T-helper 1 cell treated with Interleukin-12 subunit alpha and Interleukin-12 subunit beta and Interleukin-4 antibody, amounts not matched to agents 30 μg/mL and 1 μg/mL, for 36 hours (primary cell): ENCODE data around the gene CFAP61.
"Not testable (repeated sequence)": the region's sequence is repeated elsewhere in the genome, so short reads cannot be mapped to it uniquely, and the experiment has no call there.

ENCODE experiments used
- H3K27ac Mint-ChIP-seq: one replicate; pipeline ENCODE4 v1.8.0; 2021; ENCODE audit warnings: mild to moderate bottlenecking, mixed read lengths
- H3K27me3 Mint-ChIP-seq: one replicate; pipeline ENCODE4 v1.8.0; 2021; ENCODE audit warnings: low read depth, mixed read lengths
- H3K36me3 Mint-ChIP-seq: one replicate; pipeline ENCODE4 v1.8.0; 2021; ENCODE audit warnings: low read depth, mixed read lengths
- H3K4me1 Mint-ChIP-seq: one replicate; pipeline ENCODE4 v1.8.0; 2021; ENCODE audit warnings: low read depth, mixed read lengths
- H3K4me3 Mint-ChIP-seq: one replicate; pipeline ENCODE4 v1.8.0; 2021; ENCODE audit warnings: mild to moderate bottlenecking, moderate library complexity, mixed read lengths
- H3K9me3 Mint-ChIP-seq: one replicate; pipeline ENCODE4 v1.8.0; 2021; ENCODE audit warnings: mixed read lengths

The CFAP61 gene

DNA sequence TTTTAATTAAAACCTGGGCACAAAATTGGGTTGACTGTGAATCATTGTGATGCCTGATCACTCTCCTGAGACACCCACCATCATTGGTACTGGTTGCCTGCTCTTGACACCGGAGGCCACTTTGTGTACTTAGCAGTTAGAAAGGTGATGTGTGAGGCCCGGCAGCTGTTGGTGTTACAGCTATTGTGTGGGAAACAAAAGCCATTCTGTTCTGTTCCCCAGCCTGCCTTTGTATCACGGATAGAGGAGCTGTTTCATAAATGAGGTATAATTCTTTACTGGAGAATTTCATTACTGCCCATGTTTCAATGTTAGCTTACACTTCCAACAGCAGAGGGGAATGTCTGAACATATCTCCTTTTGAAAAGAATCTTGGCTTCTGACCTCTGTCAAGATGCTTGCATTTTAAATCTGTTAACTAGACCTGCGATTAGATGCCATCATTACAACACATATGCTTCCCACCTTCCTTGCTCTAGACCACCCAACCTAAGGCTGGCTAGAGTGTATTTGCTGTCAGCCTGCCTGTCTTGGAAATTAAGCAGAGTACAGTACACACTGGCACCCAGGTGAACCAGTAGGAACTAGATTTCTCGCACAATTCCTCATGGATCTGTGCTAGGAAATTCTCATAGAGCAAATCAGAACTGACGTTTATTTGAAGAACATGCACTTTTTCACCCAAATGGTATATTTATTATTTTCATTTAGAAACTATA, 173.2 kb downstream of the CFAP61 start:
- no peaks in the 10 kb centered on the region for H3K36me3 Mint-ChIP-seq
- H3K4me3 Mint-ChIP-seq: no peak overlapping the region
- no peaks in the 10 kb centered on the region for H3K9me3 Mint-ChIP-seq
- no peak overlapping the region for H3K27ac Mint-ChIP-seq
- H3K4me1 Mint-ChIP-seq: no peaks in the 10 kb centered on the region
- H3K27me3 Mint-ChIP-seq: no peaks in the 10 kb centered on the region

DNA sequence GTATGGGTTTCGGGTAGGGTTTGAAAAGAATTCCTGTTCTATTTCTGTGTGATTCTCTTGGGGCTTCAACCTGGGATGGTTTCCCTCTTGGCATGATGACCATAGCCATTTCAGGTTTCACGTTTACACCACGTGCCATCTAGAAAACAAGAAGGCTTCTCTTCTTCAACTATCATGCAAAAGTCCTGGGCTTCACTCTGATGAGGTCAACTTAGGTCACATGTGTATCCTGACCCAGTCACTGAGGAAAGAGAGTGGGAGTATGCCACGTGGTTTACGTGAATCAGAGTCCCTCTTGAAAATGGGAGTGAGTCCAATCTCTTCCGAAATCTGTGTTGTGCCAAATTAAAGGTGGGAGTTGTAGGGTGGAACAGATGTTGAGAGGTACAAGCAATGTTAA, 174.2 kb downstream of the CFAP61 start:
- no peaks in the 10 kb centered on the region for H3K36me3 Mint-ChIP-seq
- no peak overlapping the region for H3K4me3 Mint-ChIP-seq
- no peaks in the 10 kb centered on the region for H3K4me1 Mint-ChIP-seq
- no peaks in the 10 kb centered on the region for H3K9me3 Mint-ChIP-seq
- no peaks in the 10 kb centered on the region for H3K27me3 Mint-ChIP-seq
- H3K27ac Mint-ChIP-seq: no peak overlapping the region

DNA sequence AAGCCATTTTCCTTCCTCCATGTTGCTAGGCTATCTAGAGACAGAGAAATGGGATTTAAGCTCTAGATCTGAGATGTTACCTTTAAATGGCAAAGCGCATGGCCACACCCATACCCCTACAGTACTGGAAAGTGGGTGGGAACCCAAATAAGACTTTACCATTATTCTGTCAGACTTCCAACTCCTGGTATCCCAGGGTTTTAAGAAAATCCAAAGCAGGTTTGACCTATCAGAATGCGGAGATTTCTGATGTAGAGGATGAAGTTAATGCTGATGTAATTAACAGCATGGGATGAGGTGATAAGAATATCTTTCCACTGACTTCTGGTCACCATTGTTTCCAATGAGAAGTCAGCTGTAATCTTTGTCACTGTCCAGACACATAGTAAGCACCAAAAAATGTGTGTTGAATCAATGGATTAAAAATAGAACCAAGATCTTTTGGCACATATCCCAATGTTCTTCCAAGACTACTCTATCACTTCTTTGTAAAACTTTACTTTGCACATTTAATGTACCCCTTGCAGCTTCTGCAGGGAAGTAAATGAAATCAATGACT, 174.8 kb downstream of the CFAP61 start:
- no peaks in the 10 kb centered on the region for H3K9me3 Mint-ChIP-seq
- H3K27me3 Mint-ChIP-seq: no peaks in the 10 kb centered on the region
- H3K4me3 Mint-ChIP-seq: no peak overlapping the region
- no peaks in the 10 kb centered on the region for H3K36me3 Mint-ChIP-seq
- no peak overlapping the region for H3K27ac Mint-ChIP-seq
- no peaks in the 10 kb centered on the region for H3K4me1 Mint-ChIP-seq

DNA sequence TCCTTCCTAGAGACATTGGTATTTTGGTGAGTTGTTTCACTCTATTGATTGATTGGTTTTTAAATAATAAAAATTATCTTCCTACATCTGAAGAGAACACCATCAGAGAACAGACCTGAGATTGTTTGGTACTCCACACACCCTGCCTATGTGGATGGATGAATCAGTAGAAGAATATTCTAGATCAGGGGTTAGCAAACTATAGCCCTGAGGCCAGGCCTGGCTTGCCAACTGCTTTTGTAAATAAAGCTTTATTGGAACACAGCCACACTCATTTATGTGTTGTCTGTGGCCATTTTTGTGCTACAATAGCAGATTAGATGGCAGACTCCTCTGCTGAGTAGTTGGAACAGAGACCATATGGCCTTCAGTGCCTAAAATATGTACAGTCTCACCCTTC, 176.0 kb downstream of the CFAP61 start:
- Mint-ChIP-seq H3K9me3 (no peaks in the 10 kb centered on the region), H3K4me3 (no peak overlapping the region), H3K36me3 (no peaks in the 10 kb centered on the region), H3K27me3 (no peaks in the 10 kb centered on the region), H3K4me1 (no peaks in the 10 kb centered on the region), H3K27ac (no peak overlapping the region)

DNA sequence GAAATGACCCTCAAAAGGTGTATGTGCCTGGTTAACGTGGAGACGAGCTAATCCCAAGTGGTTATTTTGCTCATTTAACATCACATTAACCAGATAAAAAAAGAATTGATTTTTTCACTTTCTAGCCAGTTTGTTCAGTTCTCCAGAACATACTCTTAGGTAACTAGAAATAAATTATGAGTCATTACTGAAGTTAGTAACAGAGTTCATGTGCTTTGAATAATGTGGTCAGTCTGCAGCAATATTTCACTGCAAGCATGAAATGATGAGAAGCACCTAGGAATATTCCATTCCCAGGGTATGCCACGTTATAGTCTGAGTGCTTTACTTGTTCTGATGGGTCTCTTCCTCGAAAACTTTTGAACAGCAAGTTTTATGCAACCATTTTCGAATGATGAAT, 177.3 kb downstream of the CFAP61 start:
- Mint-ChIP-seq H3K9me3 (no peaks in the 10 kb centered on the region), H3K4me1 (no peaks in the 10 kb centered on the region), H3K36me3 (no peaks in the 10 kb centered on the region), H3K27me3 (no peaks in the 10 kb centered on the region), H3K27ac (no peak overlapping the region), H3K4me3 (no peak overlapping the region)

DNA sequence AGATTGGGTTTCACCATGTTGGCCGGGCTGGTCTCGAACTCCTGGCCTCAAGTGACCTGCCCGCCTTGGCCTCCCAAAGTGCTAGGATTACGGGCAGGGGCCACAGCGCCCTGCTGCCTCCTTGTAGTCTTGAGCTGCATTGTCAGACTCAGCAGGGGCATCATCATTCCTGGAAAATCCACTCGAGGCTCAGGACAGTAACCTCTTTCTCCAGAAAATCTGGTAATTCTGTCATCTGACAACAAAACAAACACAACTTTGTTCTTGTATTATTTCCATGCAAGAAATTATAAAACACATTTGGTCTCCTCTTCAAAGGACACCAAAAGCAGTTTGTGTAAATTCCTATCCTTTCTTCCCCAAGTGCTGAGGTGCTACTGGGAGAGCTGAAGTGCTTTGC, 178.4 kb downstream of the CFAP61 start:
- Mint-ChIP-seq H3K36me3 (no peaks in the 10 kb centered on the region), H3K27ac (no peak overlapping the region), H3K27me3 (no peaks in the 10 kb centered on the region), H3K4me3 (no peak overlapping the region), H3K4me1 (no peaks in the 10 kb centered on the region), H3K9me3 (no peaks in the 10 kb centered on the region)

DNA sequence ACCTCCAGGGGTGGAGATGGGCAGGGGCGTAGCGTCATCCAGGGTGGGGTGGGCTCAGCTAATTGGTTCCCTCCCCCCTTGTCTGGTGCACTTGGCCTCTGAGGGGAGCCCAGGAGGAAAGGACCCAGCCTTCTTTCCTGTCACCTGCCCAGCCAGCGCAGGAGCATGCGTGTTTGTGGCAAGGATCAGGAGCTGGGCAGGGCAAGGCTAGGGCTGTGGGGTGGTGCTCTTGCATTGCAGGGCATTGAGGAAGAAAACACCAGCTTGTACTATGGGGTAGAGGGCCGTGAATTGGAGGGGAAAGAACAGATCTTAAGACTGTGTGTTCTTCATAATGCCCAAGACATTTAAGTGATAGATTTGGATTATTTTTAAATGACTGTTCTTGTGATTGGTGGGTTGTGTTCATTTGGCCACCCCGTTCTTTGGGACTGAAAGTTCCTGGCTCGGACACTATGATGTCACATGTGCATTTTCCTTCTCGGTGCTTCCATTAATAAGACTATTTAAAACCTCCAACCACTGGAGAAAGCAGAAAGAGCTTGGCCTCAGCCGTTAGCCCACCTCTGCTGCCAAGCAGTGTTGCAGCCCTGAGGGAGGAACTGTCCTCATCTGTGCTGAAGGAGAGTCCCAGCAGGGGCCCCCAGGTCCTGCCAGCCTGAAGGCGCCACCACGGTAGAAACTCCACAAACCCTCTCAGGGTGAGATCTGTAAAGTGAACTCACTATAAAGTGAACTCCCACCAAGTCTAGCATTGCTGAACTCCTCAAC, 179.4 kb downstream of the CFAP61 start:
- no peaks in the 10 kb centered on the region for H3K4me1 Mint-ChIP-seq
- H3K9me3 Mint-ChIP-seq: no peaks in the 10 kb centered on the region
- H3K4me3 Mint-ChIP-seq: no peak overlapping the region
- no peaks in the 10 kb centered on the region for H3K27me3 Mint-ChIP-seq
- H3K36me3 Mint-ChIP-seq: no peaks in the 10 kb centered on the region
- no peak overlapping the region for H3K27ac Mint-ChIP-seq

DNA sequence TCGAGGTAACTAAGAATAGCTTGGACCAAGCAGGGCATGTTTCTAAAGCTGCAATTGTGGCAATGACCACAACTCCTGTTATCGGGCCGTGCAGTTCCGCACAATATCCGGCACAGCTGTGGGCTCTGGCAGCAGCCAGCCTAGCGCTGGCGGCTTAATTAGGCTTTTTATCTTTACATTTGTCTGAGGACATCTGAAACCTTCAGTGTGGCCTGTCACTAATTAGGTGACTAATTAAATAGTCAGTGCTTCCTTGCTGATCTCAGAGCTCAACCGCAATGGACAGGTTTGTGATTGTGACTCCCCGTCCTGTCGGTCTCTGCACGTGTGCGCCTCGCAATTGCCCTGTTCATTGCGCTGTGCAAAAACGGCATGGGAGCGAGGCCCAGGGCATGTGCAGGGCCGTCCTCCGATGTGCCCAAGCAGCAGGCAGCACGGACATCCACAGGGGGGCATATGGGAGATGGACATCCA, 180.7 kb downstream of the CFAP61 start:
- Mint-ChIP-seq H3K9me3 (no peaks in the 10 kb centered on the region), H3K4me3 (no peak overlapping the region), H3K27ac (no peak overlapping the region), H3K36me3 (no peaks in the 10 kb centered on the region), H3K27me3 (no peaks in the 10 kb centered on the region), H3K4me1 (no peaks in the 10 kb centered on the region)

DNA sequence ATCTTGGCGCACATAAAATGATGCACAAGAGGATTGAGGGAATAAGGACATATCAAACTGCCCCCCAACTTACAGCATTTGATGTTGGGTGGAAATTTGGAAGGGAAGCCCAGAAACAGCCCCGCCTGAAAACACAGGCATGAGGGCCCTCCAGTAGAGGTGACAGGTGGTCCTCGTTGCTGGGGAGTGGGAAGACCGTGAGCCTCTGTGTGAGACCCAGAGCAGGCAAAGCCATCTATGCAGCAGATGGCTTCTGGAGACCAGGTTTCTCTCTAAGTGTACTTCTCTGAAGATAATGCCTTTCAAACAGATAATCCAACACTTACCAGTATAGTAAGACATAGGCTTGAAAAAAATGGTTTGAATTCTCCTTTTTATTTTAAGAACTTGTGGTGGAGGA, 183.3 kb downstream of the CFAP61 start:
- Mint-ChIP-seq H3K36me3 (no peaks in the 10 kb centered on the region), H3K27me3 (no peaks in the 10 kb centered on the region), H3K4me3 (no peak overlapping the region), H3K4me1 (no peaks in the 10 kb centered on the region), H3K9me3 (no peaks in the 10 kb centered on the region), H3K27ac (no peak overlapping the region)

DNA sequence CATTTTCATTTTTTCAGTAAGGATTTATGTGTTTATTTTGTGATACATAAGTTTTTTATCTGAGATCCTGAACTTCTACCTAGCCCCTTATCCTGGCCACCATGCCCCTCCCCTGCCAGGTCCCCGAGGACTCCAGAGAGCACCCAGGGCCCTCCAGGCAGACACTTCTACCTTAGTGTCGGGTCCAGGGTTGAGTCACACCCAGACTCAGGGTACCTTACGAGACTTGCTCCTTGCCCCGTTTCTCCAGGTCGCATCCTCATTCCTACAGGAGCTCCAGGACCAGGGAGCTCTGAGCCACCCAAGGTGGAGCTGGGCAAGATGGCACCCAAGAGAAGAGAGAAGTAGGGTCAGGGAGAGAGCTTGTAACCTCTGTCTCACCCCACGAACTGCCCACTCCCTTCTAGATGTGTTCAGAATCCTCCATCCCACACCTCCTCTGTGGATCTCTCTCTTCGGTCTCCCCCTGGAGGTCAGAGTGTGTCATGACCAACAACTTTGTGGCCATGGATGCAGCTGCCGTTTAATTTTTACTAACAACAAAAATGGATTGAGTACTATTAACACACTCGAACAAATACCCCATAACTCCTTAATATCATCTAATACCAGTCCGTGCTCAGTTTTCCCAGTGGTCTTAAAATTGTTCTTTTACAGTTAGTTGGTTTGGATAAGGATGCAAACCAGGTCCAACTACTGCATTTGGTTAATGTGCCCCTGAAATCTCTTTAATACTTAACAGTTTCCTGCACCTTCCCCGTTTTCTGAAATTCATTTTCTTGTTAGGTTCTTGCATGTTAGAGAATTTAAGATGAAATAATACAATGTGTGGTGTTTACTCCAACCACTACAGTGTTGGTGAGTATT, 185.0 kb downstream of the CFAP61 start:
- Mint-ChIP-seq H3K27ac (no peak overlapping the region), H3K4me1 (no peaks in the 10 kb centered on the region), H3K36me3 (no peaks in the 10 kb centered on the region), H3K4me3 (no peak overlapping the region), H3K9me3 (no peaks in the 10 kb centered on the region), H3K27me3 (no peaks in the 10 kb centered on the region)

DNA sequence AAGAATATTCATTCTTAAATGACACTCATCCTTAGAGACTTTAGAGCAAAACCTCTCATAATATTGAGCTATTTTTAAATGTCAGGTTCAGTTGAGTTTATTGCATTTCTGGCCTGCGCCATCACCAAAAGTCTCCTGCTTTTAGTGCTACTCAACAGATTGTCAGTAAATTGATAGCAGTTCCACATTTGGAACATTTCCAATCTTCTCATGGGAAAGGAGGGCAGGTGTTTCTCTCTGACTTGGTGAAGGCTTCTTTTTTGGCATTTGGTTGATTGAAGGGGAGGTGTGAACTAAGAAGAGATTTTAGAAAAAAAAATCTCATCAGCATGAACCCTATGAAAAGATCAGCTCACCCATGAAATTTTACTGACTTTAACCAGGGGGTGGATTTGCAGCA, 189.6 kb downstream of the CFAP61 start:
- no peak overlapping the region for H3K4me3 Mint-ChIP-seq
- H3K27me3 Mint-ChIP-seq: no peaks in the 10 kb centered on the region
- H3K4me1 Mint-ChIP-seq: no peaks in the 10 kb centered on the region
- H3K27ac Mint-ChIP-seq: no peak overlapping the region
- no peaks in the 10 kb centered on the region for H3K36me3 Mint-ChIP-seq
- H3K9me3 Mint-ChIP-seq: no peaks in the 10 kb centered on the region

DNA sequence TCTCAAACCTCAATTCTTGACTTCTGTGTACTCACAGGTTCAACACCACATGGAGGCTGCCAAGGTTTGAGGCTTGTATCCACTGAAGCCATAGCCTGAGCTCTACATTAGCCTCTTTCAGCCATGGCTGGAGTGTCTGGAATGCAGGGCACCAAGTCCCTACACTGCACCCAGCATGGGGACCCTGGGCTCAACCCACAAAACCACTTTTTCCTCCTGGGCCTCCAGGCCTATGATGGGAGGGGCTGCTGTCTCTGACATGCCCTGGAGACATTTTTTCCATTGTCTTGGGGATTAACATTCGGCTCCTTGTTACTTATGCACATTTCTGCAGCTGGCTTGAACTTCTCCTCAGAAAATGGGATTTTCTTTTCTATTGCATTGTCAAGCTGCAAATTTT, 192.1 kb downstream of the CFAP61 start:
- H3K9me3 Mint-ChIP-seq, H3K4me1 Mint-ChIP-seq, H3K27me3 Mint-ChIP-seq, H3K27ac Mint-ChIP-seq, H3K4me3 Mint-ChIP-seq, H3K36me3 Mint-ChIP-seq: not testable (repeated sequence)

DNA sequence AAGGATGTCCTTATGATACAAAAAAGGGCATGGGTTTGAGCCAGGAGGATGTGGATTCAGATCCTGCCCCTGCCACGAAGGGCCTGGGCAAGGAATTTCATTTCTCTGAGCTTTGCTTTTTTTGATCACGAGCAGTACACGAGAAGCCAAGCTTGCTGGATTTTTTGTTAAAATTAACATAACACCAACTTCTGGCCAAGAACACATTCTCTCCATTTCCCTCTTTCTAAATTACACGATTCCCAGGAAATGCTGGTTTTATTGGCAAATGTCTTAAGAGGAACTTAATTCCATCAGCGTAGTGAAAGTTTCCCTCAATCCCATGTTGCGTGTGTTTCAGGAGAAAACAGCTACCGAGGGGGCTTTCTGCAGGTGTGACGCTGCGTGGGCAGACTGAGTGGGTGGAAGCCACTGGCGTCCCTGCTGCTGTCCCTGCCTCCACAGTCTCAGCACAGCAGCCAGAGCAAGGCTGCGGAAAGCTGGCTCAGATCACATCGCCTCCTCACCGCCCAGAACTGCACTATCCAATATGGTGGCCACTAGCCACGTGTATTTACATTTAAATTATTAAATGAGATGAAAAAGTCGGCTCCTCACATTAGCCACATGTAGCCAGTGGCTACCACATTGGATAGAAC, 194.8 kb downstream of the CFAP61 start:
- no peak overlapping the region for H3K27ac Mint-ChIP-seq
- H3K27me3 Mint-ChIP-seq: no peaks in the 10 kb centered on the region
- no peaks in the 10 kb centered on the region for H3K4me1 Mint-ChIP-seq
- no peaks in the 10 kb centered on the region for H3K36me3 Mint-ChIP-seq
- H3K9me3 Mint-ChIP-seq: no peaks in the 10 kb centered on the region
- no peak overlapping the region for H3K4me3 Mint-ChIP-seq

DNA sequence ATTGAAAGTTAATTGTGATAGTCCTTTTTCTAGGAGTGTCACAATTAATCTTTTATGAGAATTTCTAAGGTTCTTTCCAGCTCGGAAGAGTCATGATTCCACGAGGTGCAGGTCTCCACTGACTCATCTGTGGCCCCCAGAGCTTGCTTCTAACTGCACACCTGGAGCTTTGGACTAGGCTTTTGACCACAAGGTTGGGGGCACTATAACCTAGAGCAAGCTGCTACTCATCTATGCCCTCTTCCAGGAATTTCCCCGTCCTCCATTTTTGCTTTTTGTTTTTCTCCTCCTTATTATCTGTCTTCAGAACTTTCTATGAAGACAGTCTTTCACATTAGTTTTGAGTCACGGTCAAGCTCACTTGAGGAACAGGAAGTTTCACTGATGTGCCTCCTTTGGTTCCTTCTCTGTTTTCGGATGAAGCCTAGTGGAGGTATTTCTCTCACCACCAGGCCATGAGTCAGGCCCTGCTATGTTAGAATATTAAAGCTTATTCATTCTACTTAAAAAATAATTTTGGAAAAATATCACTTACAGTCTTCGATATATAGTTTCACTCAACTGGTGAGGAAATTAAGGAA, 196.4 kb downstream of the CFAP61 start:
- no peaks in the 10 kb centered on the region for H3K27me3 Mint-ChIP-seq
- no peaks in the 10 kb centered on the region for H3K4me1 Mint-ChIP-seq
- no peaks in the 10 kb centered on the region for H3K36me3 Mint-ChIP-seq
- no peak overlapping the region for H3K27ac Mint-ChIP-seq
- H3K4me3 Mint-ChIP-seq: no peak overlapping the region
- no peaks in the 10 kb centered on the region for H3K9me3 Mint-ChIP-seq
